ENCODE measurements around the gene CTNNA3. TPM values are rescaled to one million over a fixed set of nuclear protein-coding genes. Genes with fewer than 3 reads are reported as not detected.

The CTNNA3 gene
- total and polyA plus RNA-seq, 2 donors (not counting 3 experiments of a cell fraction or from before 2014, with no cell fraction given) = not detected

DNA sequence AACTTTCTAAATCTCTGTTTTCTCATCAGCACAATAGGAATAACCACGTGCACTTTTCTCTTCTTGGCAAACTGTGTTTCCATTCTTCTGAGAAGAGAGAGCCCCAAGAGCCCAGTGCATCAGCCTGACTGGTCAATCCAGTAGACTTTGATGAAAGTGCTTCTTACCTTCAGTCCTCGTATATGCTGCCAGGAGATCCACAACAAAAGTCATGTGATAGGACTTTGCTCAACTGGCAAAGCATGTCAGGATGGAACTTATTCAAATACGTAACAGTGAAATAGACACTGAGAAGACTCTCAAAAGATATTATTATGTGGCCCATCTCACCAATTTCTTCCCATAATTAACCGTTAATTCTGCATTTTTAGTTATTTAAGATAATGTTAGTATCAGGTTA is 1801.6 kb downstream of the CTNNA3 start:
- FAIRE-seq = no peak
- TF ChIP-seq, protein P1, sequence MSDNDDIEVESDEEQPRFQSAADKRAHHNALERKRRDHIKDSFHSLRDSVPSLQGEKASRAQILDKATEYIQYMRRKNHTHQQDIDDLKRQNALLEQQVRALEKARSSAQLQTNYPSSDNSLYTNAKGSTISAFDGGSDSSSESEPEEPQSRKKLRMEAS (IDR thresholded peaks at IDR 0.05; ENCODE audit: insufficient read depth, insufficient read length) = no peak
- no peak for TF ChIP-seq POLR2AphosphoS5 (IDR thresholded peaks at IDR 0.05; ENCODE audit: insufficient read depth, low read depth, low read length)
- TF ChIP-seq, protein P2, sequence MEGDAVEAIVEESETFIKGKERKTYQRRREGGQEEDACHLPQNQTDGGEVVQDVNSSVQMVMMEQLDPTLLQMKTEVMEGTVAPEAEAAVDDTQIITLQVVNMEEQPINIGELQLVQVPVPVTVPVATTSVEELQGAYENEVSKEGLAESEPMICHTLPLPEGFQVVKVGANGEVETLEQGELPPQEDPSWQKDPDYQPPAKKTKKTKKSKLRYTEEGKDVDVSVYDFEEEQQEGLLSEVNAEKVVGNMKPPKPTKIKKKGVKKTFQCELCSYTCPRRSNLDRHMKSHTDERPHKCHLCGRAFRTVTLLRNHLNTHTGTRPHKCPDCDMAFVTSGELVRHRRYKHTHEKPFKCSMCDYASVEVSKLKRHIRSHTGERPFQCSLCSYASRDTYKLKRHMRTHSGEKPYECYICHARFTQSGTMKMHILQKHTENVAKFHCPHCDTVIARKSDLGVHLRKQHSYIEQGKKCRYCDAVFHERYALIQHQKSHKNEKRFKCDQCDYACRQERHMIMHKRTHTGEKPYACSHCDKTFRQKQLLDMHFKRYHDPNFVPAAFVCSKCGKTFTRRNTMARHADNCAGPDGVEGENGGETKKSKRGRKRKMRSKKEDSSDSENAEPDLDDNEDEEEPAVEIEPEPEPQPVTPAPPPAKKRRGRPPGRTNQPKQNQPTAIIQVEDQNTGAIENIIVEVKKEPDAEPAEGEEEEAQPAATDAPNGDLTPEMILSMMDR (IDR thresholded peaks at IDR 0.05; ENCODE audit: extremely low read depth in 1 of 2, insufficient read depth in 1 of 2, low read depth in 1 of 2, low read length in 2 of 2) = no peak
- TF ChIP-seq JUN (IDR thresholded peaks at IDR 0.05; ENCODE audit: borderline replicate concordance, insufficient read depth, insufficient read length, low read depth) = no peak
- TF ChIP-seq POLR2A (IDR thresholded peaks at IDR 0.05; ENCODE audit: low read depth, low read length) = no peak
- TF ChIP-seq EZH2 (IDR thresholded peaks at IDR 0.05; ENCODE audit: borderline replicate concordance, low read depth, low read length, severe bottlenecking) = no peak
- TF ChIP-seq GATA2 (IDR thresholded peaks at IDR 0.05; ENCODE audit: insufficient read depth, insufficient read length, low read depth, low read length) = no peak
- no peak for TF ChIP-seq MYC (IDR thresholded peaks at IDR 0.05; ENCODE audit: low read depth, low read length)
- TF ChIP-seq FOS (IDR thresholded peaks at IDR 0.05; ENCODE audit: borderline replicate concordance, insufficient read depth, low read length) = no peak
- no peaks in the 10 kb centered on the region for H3K9me3 ChIP-seq (replicated peaks; ENCODE audit: control insufficient read depth, insufficient read depth, low read length)
- dilution Hi-C loops (cut with MboI; ENCODE audit: extremely low pct_ligation_motif_present, low sequenced_read_pairs) = no loop called here
- CTCF ChIA-PET = no interaction called here
- POLR2A ChIA-PET = no interaction called here
- no peak overlapping the region for H3K9ac ChIP-seq (replicated peaks; ENCODE audit: extremely low read depth, insufficient read depth, low read length)
- no peaks in the 10 kb centered on the region for H3K9me1 ChIP-seq (replicated peaks; ENCODE audit: control insufficient read depth, extremely low read depth, insufficient read depth, low read length)
- no peak overlapping the region for H2AFZ ChIP-seq (ENCODE audit: low read depth, low read length)
- intact Hi-C loops (cut with micrococcal nuclease) = no loop called here
- no peaks in the 10 kb centered on the region for H3K27me3 ChIP-seq (ENCODE audit: control insufficient read depth in 2 of 2, insufficient read depth in 2 of 2, low read length in 2 of 2)
- no peak overlapping the region for H3K4me2 ChIP-seq (ENCODE audit: insufficient read depth, low read length)
- no TSS peak for BruUV-seq (replicated peaks)
- no peaks in the 10 kb centered on the region for H3K36me3 ChIP-seq (ENCODE audit: control insufficient read depth in 2 of 2, extremely low read depth in 1 of 2, insufficient read depth in 2 of 2, low read length in 2 of 2)
- no peak overlapping the region for H3K27ac ChIP-seq (ENCODE audit: insufficient read depth, low read depth, low read length)
- H3K4me3 ChIP-seq (replicated peaks in 1 of 3; ENCODE audit: insufficient read depth in 1 of 3, low read depth in 1 of 3, low read length in 3 of 3) = no peak overlapping the region
- H3K79me2 ChIP-seq (ENCODE audit: control insufficient read depth, insufficient read depth, low read length) = no peaks in the 10 kb centered on the region
- DNase-seq (ENCODE audit: low read depth, low spot score) = no peak
- no peaks in the 10 kb centered on the region for H3K4me1 ChIP-seq (ENCODE audit: control insufficient read depth, extremely low read depth, insufficient read depth, low read length)
- no peaks in the 10 kb centered on the region for H4K20me1 ChIP-seq (replicated peaks; ENCODE audit: control insufficient read depth, extremely low read depth, insufficient read depth, low read length)
